Activated B cell treated with CpG ODN at 0.5 μM for 24 hours (primary cell): Measurements from ENCODE around the gene CTNNA1. TPM values are rescaled to one million over a fixed set of nuclear protein-coding genes. Genes with fewer than 3 reads are reported as not detected.

ENCODE experiments used
- ATAC-seq: fragments of 200-7000 bp; cut with Tn5 transposase; one replicate; pipeline ENCODE4 v1.10.0; 2021; ENCODE audit warnings: low read depth, mild to moderate bottlenecking, moderate library complexity
- CTCF ChIA-PET: fragments of 350-600 bp; sonication (Branson Sonifier 250); formaldehyde crosslinking; loops from one replicate; lab custom pipeline; 2021; ENCODE audit warnings: antibody characterized with exemption; lab: Charles Lee
- POLR2A ChIA-PET: fragments of 350-600 bp; sonication (Branson Sonifier 250); formaldehyde crosslinking; loops from one replicate; lab custom pipeline; 2021; ENCODE audit warnings: antibody characterized with exemption; lab: Charles Lee
- DNase-seq: peaks from one replicate; pipeline ENCODE4 v3.0.0; 2022
- H3K27ac Mint-ChIP-seq: one replicate; pipeline ENCODE4 v1.8.0; 2020; ENCODE audit warnings: mixed read lengths
- H3K27me3 Mint-ChIP-seq: one replicate; pipeline ENCODE4 v1.8.0; 2021; ENCODE audit warnings: mixed read lengths
- H3K36me3 Mint-ChIP-seq: one replicate; pipeline ENCODE4 v1.8.0; 2021; ENCODE audit warnings: low read depth, mixed read lengths
- H3K4me1 Mint-ChIP-seq: one replicate; pipeline ENCODE4 v1.8.0; 2021; ENCODE audit warnings: mixed read lengths
- H3K4me3 Mint-ChIP-seq: one replicate; pipeline ENCODE4 v1.8.0; 2020; ENCODE audit warnings: mild to moderate bottlenecking, mixed read lengths
- H3K9me3 Mint-ChIP-seq: one replicate; pipeline ENCODE4 v1.8.0; 2020; ENCODE audit warnings: mixed read lengths
- intact Hi-C: fragments of 100-400 bp; cut with micrococcal nuclease; formaldehyde crosslinking; loops from one replicate; pipeline ENCODE4 v1.15.1; 2024
- total RNA-seq: library from RNA; stranded (reverse); gene quantifications from 2 replicates; pipeline ENCODE4 v1.2.3, GENCODE V29; 2022
- TF ChIP-seq, protein P1 (sequence below): fragments of 200-600 bp; IDR thresholded peaks from one replicate; pipeline ENCODE4 v1.8.0; 2022; ENCODE audit warnings: antibody characterized with exemption, mild to moderate bottlenecking

CTNNA1 gene
- total RNA-seq, 1 donor from 2014 or later: 76.0 TPM

DNA sequence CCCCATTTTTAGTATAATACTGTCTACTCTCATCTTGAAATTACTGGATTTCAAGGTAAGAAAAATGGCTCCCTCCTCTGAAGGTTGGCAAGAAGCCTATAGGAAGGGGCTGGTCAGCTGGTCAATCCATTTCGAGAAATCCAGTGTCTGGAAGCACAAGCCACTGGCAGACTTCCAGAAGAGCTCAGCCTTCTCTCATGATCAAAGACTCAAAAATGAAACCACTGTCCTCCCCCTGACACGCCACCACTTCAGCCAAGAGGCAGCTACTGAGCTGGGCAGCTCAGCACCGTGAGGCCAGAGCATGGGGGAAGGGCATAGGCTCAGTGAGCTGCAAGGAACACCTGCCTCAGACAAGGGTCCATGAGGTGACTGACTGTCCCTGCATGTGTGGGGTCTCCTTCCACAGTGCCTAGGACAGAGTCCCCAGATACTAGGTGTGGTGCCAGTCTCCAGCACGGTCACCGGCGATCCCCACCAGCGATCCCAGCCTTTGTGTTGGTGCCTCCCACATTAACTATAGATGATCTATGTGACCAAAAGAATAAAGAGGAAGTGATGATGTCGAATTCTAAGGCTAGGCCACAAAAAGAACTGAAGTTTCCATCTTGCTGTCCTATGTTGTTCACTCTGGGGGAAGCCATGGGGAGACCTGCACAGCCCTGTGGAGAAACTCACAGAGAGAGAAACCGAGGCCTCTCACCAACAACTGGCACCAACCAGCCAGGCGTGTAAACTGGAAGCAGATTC lies 222.0 kb downstream of the CTNNA1 start:
- intact Hi-C loops: no loop called here
- no peaks in the 10 kb centered on the region for H3K36me3 Mint-ChIP-seq
- no peaks in the 10 kb centered on the region for H3K9me3 Mint-ChIP-seq
- H3K27me3 Mint-ChIP-seq: no peaks in the 10 kb centered on the region
- DNase-seq: no peak
- TF ChIP-seq, protein P1, sequence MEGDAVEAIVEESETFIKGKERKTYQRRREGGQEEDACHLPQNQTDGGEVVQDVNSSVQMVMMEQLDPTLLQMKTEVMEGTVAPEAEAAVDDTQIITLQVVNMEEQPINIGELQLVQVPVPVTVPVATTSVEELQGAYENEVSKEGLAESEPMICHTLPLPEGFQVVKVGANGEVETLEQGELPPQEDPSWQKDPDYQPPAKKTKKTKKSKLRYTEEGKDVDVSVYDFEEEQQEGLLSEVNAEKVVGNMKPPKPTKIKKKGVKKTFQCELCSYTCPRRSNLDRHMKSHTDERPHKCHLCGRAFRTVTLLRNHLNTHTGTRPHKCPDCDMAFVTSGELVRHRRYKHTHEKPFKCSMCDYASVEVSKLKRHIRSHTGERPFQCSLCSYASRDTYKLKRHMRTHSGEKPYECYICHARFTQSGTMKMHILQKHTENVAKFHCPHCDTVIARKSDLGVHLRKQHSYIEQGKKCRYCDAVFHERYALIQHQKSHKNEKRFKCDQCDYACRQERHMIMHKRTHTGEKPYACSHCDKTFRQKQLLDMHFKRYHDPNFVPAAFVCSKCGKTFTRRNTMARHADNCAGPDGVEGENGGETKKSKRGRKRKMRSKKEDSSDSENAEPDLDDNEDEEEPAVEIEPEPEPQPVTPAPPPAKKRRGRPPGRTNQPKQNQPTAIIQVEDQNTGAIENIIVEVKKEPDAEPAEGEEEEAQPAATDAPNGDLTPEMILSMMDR: no peak
- ATAC-seq: no peak
- CTCF ChIA-PET: no interaction called here
- H3K27ac Mint-ChIP-seq: no peak overlapping the region
- POLR2A ChIA-PET: no interaction called here
- no peaks in the 10 kb centered on the region for H3K4me1 Mint-ChIP-seq
- no peak overlapping the region for H3K4me3 Mint-ChIP-seq

DNA sequence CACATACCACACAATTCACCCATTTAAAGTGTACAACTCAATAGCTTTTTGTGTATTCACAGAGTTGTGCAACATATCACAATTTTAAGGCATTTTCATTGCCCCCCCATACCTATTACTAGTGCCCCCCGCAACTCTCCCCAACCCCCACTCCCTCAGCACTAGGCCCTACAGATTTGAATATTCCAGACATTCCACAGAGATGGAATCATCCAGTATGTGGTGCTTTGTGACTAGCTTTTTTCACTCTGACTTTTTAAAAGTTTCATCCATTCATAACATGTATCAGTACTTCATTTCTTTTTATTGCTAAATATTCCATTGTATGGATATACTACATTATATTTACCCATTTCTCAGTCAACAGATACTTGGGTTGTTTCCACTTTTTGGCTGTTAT lies 224.9 kb downstream of the CTNNA1 start:
- Mint-ChIP-seq H3K9me3 (no peaks in the 10 kb centered on the region), H3K27ac (no peak overlapping the region), H3K36me3 (no peaks in the 10 kb centered on the region), H3K27me3 (no peaks in the 10 kb centered on the region), H3K4me3 (no peak overlapping the region), H3K4me1 (no peaks in the 10 kb centered on the region)
- CTCF ChIA-PET: no interaction called here
- DNase-seq (no peak), ATAC-seq (no peak)
- intact Hi-C loops: no loop called here
- POLR2A ChIA-PET: no interaction called here
- TF ChIP-seq, protein P1: no peak

DNA sequence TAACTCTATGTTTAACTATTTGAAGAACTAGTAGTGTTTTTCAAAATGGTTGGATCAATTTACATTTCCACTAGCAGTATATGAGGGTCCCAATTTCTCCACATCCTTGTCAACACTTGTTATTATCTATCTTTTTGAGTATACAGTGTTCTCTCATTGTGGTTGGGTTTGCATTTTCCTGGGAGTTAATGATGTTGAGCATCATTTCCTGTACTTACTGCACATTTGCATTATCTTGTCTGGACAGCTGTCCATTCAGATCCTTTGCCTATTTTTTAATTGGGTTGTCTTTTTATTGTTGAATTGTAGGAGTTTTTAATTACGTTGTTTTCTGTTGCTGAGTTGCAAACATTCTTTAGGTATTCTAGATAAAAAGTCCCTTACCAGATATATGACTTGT lies 225.4 kb downstream of the CTNNA1 start:
- no peak for ATAC-seq
- POLR2A ChIA-PET: interaction anchor here (0.6 kb wide), 1 partner anchor 52 kb away, joined by 4 read pairs; no protein-coding TSS in a partner anchor
- H3K4me1 Mint-ChIP-seq: no peaks in the 10 kb centered on the region
- H3K36me3 Mint-ChIP-seq: no peaks in the 10 kb centered on the region
- CTCF ChIA-PET: no interaction called here
- intact Hi-C loops: no loop called here
- no peak for DNase-seq
- H3K27ac Mint-ChIP-seq: no peak overlapping the region
- H3K4me3 Mint-ChIP-seq: no peak overlapping the region
- H3K27me3 Mint-ChIP-seq: no peaks in the 10 kb centered on the region
- TF ChIP-seq, protein P1: no peak
- H3K9me3 Mint-ChIP-seq: no peaks in the 10 kb centered on the region

DNA sequence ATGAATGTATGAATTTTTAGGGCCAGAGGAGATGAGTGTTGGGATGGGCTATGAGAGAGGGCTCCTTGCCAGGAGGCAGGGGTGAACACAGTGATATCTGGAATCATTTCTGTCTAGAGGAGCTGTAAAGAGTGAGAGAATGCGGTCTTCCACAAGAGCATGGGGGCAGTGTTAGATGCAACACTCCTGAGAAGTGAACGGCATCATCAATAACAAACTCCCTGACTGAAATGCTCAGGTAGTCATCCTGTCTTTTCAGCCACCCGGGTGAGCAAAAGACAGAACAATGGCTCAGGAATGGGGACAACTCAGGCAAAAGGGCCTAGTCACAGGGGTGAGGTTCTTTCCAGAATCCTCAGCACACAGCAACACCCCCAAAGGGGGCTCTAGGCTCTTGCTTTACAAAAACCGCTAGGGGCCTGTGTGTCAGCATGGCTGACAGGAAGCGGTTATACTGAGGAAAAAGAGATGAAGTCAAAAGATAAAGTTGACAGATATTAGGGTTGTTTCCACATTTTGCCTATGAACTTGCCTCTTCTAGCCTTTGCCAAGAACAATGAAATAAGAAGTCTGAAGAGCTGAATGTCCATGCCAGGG lies 226.6 kb downstream of the CTNNA1 start:
- Mint-ChIP-seq H3K36me3 (no peaks in the 10 kb centered on the region), H3K4me1 (no peaks in the 10 kb centered on the region), H3K4me3 (no peak overlapping the region), H3K27ac (no peak overlapping the region), H3K9me3 (no peaks in the 10 kb centered on the region), H3K27me3 (no peaks in the 10 kb centered on the region)
- ChIA-PET CTCF (no interaction called here), POLR2A (interaction anchor here (0.6 kb wide), 1 partner anchor 89 kb away, joined by 3 read pairs; no protein-coding TSS in a partner anchor)
- intact Hi-C loops: no loop called here
- no peak for DNase-seq
- TF ChIP-seq, protein P1: no peak
- ATAC-seq: no peak

DNA sequence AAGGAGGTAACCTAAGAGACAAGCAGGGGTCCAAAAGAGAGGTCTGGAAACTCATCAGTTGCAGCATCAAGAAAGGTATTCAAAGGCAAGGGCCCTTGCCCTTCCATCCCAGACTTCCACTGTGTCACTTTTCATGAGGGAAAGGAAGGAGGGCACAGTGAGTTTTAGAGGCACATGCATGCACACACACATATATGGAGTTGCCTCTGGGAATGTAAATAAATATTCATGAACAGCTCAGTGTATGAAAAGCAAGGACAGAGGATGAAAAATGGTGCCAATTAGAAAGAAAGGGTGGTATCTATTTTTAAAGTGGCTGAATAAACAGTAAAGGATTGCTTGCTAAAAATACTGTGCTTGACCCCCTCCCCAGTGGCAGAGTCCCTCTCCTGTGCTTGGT lies 227.2 kb downstream of the CTNNA1 start:
- Mint-ChIP-seq H3K4me3 (no peak overlapping the region), H3K4me1 (no peaks in the 10 kb centered on the region), H3K27me3 (no peaks in the 10 kb centered on the region), H3K27ac (no peak overlapping the region), H3K36me3 (no peaks in the 10 kb centered on the region), H3K9me3 (no peaks in the 10 kb centered on the region)
- DNase-seq (no peak), ATAC-seq (no peak)
- POLR2A ChIA-PET: interaction anchor here (0.6 kb wide), 1 partner anchor 88 kb away, joined by 3 read pairs; no protein-coding TSS in a partner anchor
- TF ChIP-seq, protein P1: no peak
- intact Hi-C loops: no loop called here
- CTCF ChIA-PET: no interaction called here
